ENCODE data around the gene PTGDS. TPM values are rescaled to one million over a fixed set of nuclear protein-coding genes. Genes with fewer than 3 reads are reported as not detected.

PTGDS gene
- total RNA-seq, 1 experiment from 2014 or later = 1.1 TPM

DNA sequence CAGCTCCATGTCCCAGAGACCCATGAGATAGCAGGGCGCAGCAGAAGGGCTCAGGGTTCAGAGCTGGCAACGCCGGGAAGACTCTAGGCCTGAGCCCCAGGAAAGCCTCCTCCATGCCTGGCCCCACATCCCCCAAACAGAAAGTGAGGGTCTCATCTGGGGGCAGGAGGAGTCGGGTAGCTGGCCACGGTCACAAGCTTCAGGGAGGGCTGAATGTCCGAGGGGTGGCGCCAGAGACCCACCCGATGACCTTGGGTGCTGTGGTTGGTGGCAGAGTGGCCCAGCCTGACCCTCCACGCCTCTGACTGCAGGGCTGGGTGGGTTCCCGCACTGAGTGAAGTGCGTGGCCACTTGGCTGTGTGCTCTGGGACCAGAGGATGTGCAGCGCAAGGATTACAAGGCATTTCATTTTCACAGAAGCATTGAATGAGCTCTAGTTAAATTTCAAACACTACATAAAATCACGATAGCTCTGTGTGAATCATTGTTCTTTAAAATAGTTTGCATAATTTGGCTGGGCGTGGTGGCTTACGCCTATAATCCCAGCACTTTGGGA lies 29.3 kb upstream of the PTGDS start:
- intact Hi-C loops (cut with micrococcal nuclease) = loop anchor here (1.0 to 10.0 kb wide), 3 partner anchors 44 to 103 kb away; partner anchors contain the start of genes AJM1, PAXX and PHPT1
- H3K27ac Mint-ChIP-seq (ENCODE audit: low read depth, unreplicated experiment) = peak overlapping the region; percentile 61
- TF ChIP-seq, protein P1, sequence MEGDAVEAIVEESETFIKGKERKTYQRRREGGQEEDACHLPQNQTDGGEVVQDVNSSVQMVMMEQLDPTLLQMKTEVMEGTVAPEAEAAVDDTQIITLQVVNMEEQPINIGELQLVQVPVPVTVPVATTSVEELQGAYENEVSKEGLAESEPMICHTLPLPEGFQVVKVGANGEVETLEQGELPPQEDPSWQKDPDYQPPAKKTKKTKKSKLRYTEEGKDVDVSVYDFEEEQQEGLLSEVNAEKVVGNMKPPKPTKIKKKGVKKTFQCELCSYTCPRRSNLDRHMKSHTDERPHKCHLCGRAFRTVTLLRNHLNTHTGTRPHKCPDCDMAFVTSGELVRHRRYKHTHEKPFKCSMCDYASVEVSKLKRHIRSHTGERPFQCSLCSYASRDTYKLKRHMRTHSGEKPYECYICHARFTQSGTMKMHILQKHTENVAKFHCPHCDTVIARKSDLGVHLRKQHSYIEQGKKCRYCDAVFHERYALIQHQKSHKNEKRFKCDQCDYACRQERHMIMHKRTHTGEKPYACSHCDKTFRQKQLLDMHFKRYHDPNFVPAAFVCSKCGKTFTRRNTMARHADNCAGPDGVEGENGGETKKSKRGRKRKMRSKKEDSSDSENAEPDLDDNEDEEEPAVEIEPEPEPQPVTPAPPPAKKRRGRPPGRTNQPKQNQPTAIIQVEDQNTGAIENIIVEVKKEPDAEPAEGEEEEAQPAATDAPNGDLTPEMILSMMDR (IDR thresholded peaks at IDR 0.05; ENCODE audit: unreplicated experiment) = peak; percentile 65
- H3K9me3 Mint-ChIP-seq (ENCODE audit: unreplicated experiment) = no peaks in the 10 kb centered on the region
- DNase-seq (ENCODE audit: unreplicated experiment) = peak; percentile 54
- no peaks in the 10 kb centered on the region for H3K27me3 Mint-ChIP-seq (ENCODE audit: insufficient read depth, unreplicated experiment)
- peaks cover 5% of the 10 kb centered on the region for H3K36me3 Mint-ChIP-seq (ENCODE audit: insufficient read depth, unreplicated experiment)
- peak overlapping the region; percentile 84 for H3K4me3 Mint-ChIP-seq (ENCODE audit: unreplicated experiment)
- H3K4me1 Mint-ChIP-seq (ENCODE audit: insufficient read depth, unreplicated experiment) = no peaks in the 10 kb centered on the region
- CTCF ChIA-PET = interaction anchor here (0.6 to 2.2 kb wide), 21 partner anchors 17 to 802 kb away, joined by 3 to 27 read pairs (median 3); partner anchors contain the start of genes ABCA2 and PAXX
- no TSS peak for BruUV-seq (replicated peaks)
- POLR2A ChIA-PET = interaction anchor here (0.6 to 1.5 kb wide), 7 partner anchors 12 to 549 kb away, joined by 3 to 9 read pairs (median 3); partner anchors contain the start of genes EDF1 and PAXX

DNA sequence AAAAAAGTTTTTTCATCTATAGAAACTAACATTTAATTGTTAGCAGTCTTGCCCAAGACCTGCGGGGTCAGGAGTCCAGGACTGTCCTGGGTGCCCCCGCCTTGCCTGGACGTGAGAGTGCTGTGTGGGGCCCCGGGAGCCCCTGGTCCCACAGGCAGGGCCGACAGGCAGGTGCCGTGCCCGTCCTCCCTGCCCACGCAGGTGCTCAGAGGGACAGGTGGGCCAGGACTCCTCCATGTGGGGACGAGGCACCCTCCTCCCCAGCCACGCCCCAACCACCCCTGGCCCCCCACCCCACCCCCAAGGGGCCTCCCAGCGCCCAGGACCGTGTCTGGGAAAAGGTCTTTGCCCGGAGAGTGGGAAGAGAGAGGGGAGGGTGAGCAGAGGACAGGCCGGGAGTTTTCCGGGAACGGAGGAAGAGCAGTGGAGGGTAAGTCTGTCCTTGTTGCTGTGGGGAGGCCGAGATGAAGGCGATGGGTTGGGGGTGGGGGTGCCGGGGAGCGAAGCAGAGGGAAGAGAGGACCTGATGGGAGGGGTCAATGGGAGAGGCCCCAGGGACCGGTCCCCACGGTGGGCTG lies 28.0 kb upstream of the PTGDS start:
- ChIA-PET POLR2A (interaction anchor here (0.6 to 1.4 kb wide), 3 partner anchors 15 to 67 kb away, joined by 3 to 4 read pairs (median 3); no protein-coding TSS in a partner anchor), CTCF (interaction anchor here (0.6 kb wide), 2 partner anchors 51 to 194 kb away, joined by 3 to 4 read pairs; no protein-coding TSS in a partner anchor)
- peak overlapping the region; percentile 39 for H3K27ac Mint-ChIP-seq (ENCODE audit: low read depth, unreplicated experiment)
- no peaks in the 10 kb centered on the region for H3K4me1 Mint-ChIP-seq (ENCODE audit: insufficient read depth, unreplicated experiment)
- TF ChIP-seq, protein P1 (IDR thresholded peaks at IDR 0.05; ENCODE audit: unreplicated experiment) = no peak
- no TSS peak for BruUV-seq (replicated peaks)
- no peaks in the 10 kb centered on the region for H3K27me3 Mint-ChIP-seq (ENCODE audit: insufficient read depth, unreplicated experiment)
- DNase-seq (ENCODE audit: unreplicated experiment) = no peak
- intact Hi-C loops (cut with micrococcal nuclease) = loop anchor here (10.0 kb wide), 1 partner anchor 105 kb away; the partner anchor contains the start of genes AJM1 and PHPT1
- peak overlapping the region; percentile 84 for H3K4me3 Mint-ChIP-seq (ENCODE audit: unreplicated experiment)
- H3K9me3 Mint-ChIP-seq (ENCODE audit: unreplicated experiment) = no peaks in the 10 kb centered on the region
- H3K36me3 Mint-ChIP-seq (ENCODE audit: insufficient read depth, unreplicated experiment) = peaks cover 5% of the 10 kb centered on the region

DNA sequence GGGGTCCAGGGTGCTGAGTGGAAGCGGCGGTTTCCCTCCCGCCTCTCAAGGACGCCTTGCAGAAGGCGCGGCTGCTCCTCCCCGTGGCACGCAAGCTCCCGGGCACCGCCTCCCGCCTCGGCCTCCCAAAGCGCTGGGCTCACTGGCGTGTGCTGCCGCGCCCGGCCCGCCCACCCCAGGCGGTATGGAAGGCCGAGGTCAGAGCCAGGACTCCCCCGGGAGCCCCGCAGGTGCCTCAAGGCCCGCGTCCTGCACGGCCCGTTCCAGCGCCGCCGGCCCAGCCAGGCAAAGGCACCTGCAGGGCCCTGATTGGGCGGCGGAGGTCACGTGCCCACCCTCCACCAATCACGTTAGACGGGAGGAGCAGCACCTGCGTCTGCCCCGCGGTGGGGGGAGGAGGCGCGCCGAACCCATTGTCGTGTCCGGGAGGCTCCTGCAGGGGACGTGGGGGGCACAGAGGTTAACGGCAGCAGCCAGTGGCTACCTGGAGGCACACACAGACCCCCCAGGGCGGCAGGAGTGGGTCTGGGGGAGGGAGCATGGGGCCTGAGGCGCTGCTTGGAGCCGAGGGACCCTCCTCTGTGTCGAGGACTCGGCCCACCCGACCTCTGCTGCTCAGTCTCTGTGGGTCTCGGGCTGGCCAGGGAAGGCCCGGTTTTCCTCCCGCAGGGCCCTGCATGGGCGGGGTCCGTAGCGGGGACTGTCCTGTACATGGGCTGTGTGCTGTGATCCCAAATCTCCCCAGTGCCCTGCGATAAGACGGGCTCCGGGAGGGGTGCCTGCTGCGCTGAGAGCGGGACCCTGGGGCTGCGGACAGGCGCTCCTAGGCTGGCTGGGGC lies 27.3 kb upstream of the PTGDS start:
- TF ChIP-seq, protein P1 (IDR thresholded peaks at IDR 0.05; ENCODE audit: unreplicated experiment) = no peak
- peak; percentile 92 for DNase-seq (ENCODE audit: unreplicated experiment)
- H3K27ac Mint-ChIP-seq (ENCODE audit: low read depth, unreplicated experiment) = peak overlapping the region; percentile 39
- peak overlapping the region; percentile 84 for H3K4me3 Mint-ChIP-seq (ENCODE audit: unreplicated experiment)
- H3K27me3 Mint-ChIP-seq (ENCODE audit: insufficient read depth, unreplicated experiment) = no peaks in the 10 kb centered on the region
- no peaks in the 10 kb centered on the region for H3K36me3 Mint-ChIP-seq (ENCODE audit: insufficient read depth, unreplicated experiment)
- intact Hi-C loops (cut with micrococcal nuclease) = loop anchor here (10.0 kb wide), 1 partner anchor 105 kb away; the partner anchor contains the start of genes AJM1 and PHPT1
- H3K9me3 Mint-ChIP-seq (ENCODE audit: unreplicated experiment) = no peaks in the 10 kb centered on the region
- no TSS peak for BruUV-seq (replicated peaks)
- CTCF ChIA-PET = interaction anchor here (1.3 kb wide), 1 partner anchor 79 kb away, joined by 3 read pairs; no protein-coding TSS in a partner anchor
- H3K4me1 Mint-ChIP-seq (ENCODE audit: insufficient read depth, unreplicated experiment) = no peaks in the 10 kb centered on the region
- POLR2A ChIA-PET = interaction anchor here (0.6 to 1.4 kb wide), 2 partner anchors 15 to 44 kb away, joined by 3 to 4 read pairs; no protein-coding TSS in a partner anchor
